GM23248 (cell line): ENCODE measurements around the gene TTC28. TPM values are rescaled to one million over a fixed set of nuclear protein-coding genes. Genes with fewer than 3 reads are reported as not detected.

ENCODE experiments used
- DNase-seq: peaks from one replicate; pipeline ENCODE4 v3.0.0-alpha.2; 2015
- H2AFZ ChIP-seq: fragments of 200-600 bp; sonication (generic); 2 replicates; pipeline ENCODE4 v1.6.1; 2016; ENCODE audit warnings: antibody characterized with exemption
- H3F3A ChIP-seq: fragments of 200-600 bp; sonication (generic); 2 replicates; pipeline ENCODE4 v1.6.1; 2016; ENCODE audit warnings: mild to moderate bottlenecking, antibody characterized with exemption, mixed run types; ENCODE audit not compliant: insufficient read depth
- H3K27ac ChIP-seq: fragments of 200-600 bp; sonication (generic); 2 replicates; pipeline ENCODE4 v1.5.1; 2016; ENCODE audit warnings: mild to moderate bottlenecking
- H3K27me3 ChIP-seq: fragments of 200-600 bp; sonication (generic); replicated peaks from 2 replicates; pipeline ENCODE4 v1.6.1; 2016; ENCODE audit warnings: mild to moderate bottlenecking; ENCODE audit not compliant: insufficient read depth
- H3K36me3 ChIP-seq: fragments of 200-600 bp; sonication (generic); 2 replicates; pipeline ENCODE4 v1.6.1; 2016; ENCODE audit warnings: low read depth, mild to moderate bottlenecking
- H3K4me1 ChIP-seq: fragments of 200-600 bp; sonication (generic); 2 replicates; pipeline ENCODE4 v1.6.1; 2016; ENCODE audit warnings: mild to moderate bottlenecking; ENCODE audit not compliant: insufficient read depth
- H3K4me2 ChIP-seq: fragments of 200-600 bp; sonication (generic); one replicate; pipeline ENCODE4 v1.6.1; 2016; ENCODE audit warnings: mild to moderate bottlenecking; ENCODE audit not compliant: unreplicated experiment
- H3K4me3 ChIP-seq: fragments of 200-600 bp; sonication (generic); 2 replicates; pipeline ENCODE4 v1.5.1; 2016; ENCODE audit warnings: mild to moderate bottlenecking
- H3K79me2 ChIP-seq: fragments of 200-600 bp; sonication (generic); 2 replicates; pipeline ENCODE4 v1.6.1; 2016; ENCODE audit warnings: mild to moderate bottlenecking; ENCODE audit not compliant: insufficient read depth
- H3K9ac ChIP-seq: fragments of 200-600 bp; sonication (generic); 2 replicates; pipeline ENCODE4 v1.6.1; 2016; ENCODE audit warnings: mild to moderate bottlenecking
- H3K9me2 ChIP-seq: fragments of 200-600 bp; sonication (generic); 2 replicates; pipeline ENCODE4 v1.6.1; 2016; ENCODE audit warnings: mixed run types, mild to moderate bottlenecking, moderate library complexity; ENCODE audit not compliant: insufficient read depth
- H3K9me3 ChIP-seq: fragments of 200-600 bp; sonication (generic); one replicate; pipeline ENCODE4 v1.6.1; 2017; ENCODE audit warnings: low read depth
- H4K20me1 ChIP-seq: fragments of 200-600 bp; sonication (generic); 2 replicates; pipeline ENCODE4 v1.6.0; 2016; ENCODE audit not compliant: insufficient read depth
- EZH2 ChIP-seq: fragments of 200-600 bp; sonication (generic); IDR thresholded peaks from 2 replicates; pipeline ENCODE4 v1.6.1; 2018; ENCODE audit warnings: antibody characterized with exemption, mild to moderate bottlenecking; ENCODE audit not compliant: insufficient read depth, poor library complexity, severe bottlenecking
- EZH2phosphoT487 ChIP-seq: fragments of 200-600 bp; sonication (generic); IDR thresholded peaks from 2 replicates; pipeline ENCODE4 v1.6.1; 2018; ENCODE audit warnings: antibody characterized with exemption, moderate library complexity, mild to moderate bottlenecking, low read depth; ENCODE audit not compliant: insufficient read depth
- WGBS, 2 experiments: methylation state at CpG; one replicate each; pipeline ENCODE4 v1.1.6; 2015 to 2017; ENCODE audit warnings: low lambda C conversion rate in 2 of 2, low coverage in 1 of 2; ENCODE audit errors: missing lambda C conversion rate in 2 of 2; 5-methylcytosine and 5-hydroxymethylcytosine counted together
- in situ Hi-C: fragments of 300-500 bp; cut with MboI; formaldehyde crosslinking; loops from 2 replicates; pipeline ENCODE4 v1.15.0; 2020
- polyA plus RNA-seq: library from polyadenylated mRNA; unstranded; fragments of >200 nt; fragmentation: Nextera tagmentation; extraction: Ambion mirVana; gene quantifications from 2 replicates; pipeline ENCODE4 v1.2.1, GENCODE V29; 2016
- total RNA-seq: library from RNA; depleted of rRNA; stranded (reverse); fragments of >200 nt; shearing (Covaris generic); gene quantifications from 2 replicates; pipeline ENCODE4 v1.2.3, GENCODE V29; 2014

The TTC28 gene
- total and polyA plus RNA-seq, 2 experiments from 2014 or later: 12.5 to 41.9 TPM

DNA sequence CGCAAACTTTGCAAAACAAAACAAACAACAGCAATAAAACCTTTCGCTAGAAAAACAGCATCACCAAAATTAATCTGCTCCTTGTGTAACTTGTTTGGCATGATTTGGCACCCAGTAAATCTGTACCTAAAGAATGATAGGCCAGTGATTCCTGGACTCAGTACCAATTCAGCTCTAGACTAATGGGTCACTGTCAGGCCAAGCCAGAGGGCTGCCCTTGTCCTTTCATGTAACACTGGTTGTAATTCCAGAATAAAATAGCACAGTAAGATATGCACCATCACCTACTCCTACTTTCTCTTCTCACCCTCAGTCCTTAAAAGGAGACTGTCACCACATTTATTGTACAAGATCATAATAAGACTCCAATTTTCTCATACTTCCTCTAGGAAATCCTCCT lies 419.0 kb downstream of the TTC28 start:
- H2AFZ ChIP-seq: no peak overlapping the region
- no peak overlapping the region for H3K4me3 ChIP-seq
- no peaks in the 10 kb centered on the region; the same call in 1 of the 2 replicates for H3K79me2 ChIP-seq
- no peaks in the 10 kb centered on the region for H3K9me3 ChIP-seq
- DNase-seq: no peak
- H3K4me1 ChIP-seq: no peaks in the 10 kb centered on the region
- H3K4me2 ChIP-seq: no peak overlapping the region
- TF ChIP-seq EZH2: no peak
- TF ChIP-seq EZH2phosphoT487: no peak
- no peak overlapping the region for H3K9ac ChIP-seq
- WGBS, 2 experiments: 97 to 100% methylated on average over 2 of the region's 2 CpGs
- in situ Hi-C loops: loop anchor here (10.0 kb wide), 1 partner anchor 334 kb away; no protein-coding TSS in a partner anchor
- H3F3A ChIP-seq: no peaks in the 10 kb centered on the region
- H3K27me3 ChIP-seq: no peaks in the 10 kb centered on the region
- no peaks in the 10 kb centered on the region for H3K9me2 ChIP-seq
- no peak overlapping the region for H3K27ac ChIP-seq
- H4K20me1 ChIP-seq: no peaks in the 10 kb centered on the region
- H3K36me3 ChIP-seq: no peaks in the 10 kb centered on the region

DNA sequence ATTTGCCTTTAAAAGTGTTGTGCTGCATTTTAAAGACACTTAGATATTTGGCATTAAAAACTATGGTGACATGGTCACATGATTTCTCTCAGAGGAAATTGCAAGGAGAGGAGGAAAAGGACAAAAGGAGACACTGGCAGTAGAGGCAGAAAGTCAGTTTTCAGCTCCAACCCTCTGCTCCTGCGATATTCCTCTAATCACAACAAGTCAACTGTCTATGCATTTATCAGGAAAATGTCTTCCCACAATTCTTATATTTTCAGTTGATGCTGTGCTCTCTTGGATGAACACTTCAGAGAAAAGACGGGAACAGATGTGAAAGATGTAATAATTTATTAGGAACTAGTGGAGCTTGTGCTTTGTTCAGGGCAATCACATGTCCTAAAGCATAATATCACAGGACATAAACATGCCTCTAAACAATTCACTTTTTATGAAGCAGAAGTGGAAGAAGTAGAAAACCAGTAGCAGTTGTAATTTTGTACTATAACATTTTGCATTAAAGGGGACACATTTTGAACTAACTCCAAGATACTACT lies 419.8 kb downstream of the TTC28 start:
- no peak for DNase-seq
- Histone ChIP-seq H3K27me3 (no peaks in the 10 kb centered on the region), H3K9ac (no peak overlapping the region), H3K9me2 (no peaks in the 10 kb centered on the region), H2AFZ (no peak overlapping the region), H3K79me2 (no peaks in the 10 kb centered on the region; the same call in 1 of the 2 replicates), H3K4me3 (no peak overlapping the region), H3K27ac (no peak overlapping the region), H3K4me1 (no peaks in the 10 kb centered on the region; the same call in 1 of the 2 replicates), H3K36me3 (no peaks in the 10 kb centered on the region), H3F3A (no peaks in the 10 kb centered on the region), H3K9me3 (no peaks in the 10 kb centered on the region), H4K20me1 (no peaks in the 10 kb centered on the region), H3K4me2 (no peak overlapping the region)
- no peak for TF ChIP-seq EZH2
- no peak for TF ChIP-seq EZH2phosphoT487
- WGBS, 2 experiments: 29 to 30% methylated on average over 2 of the region's 2 CpGs
- in situ Hi-C loops: loop anchor here (10.0 kb wide), 1 partner anchor 335 kb away; no protein-coding TSS in a partner anchor

DNA sequence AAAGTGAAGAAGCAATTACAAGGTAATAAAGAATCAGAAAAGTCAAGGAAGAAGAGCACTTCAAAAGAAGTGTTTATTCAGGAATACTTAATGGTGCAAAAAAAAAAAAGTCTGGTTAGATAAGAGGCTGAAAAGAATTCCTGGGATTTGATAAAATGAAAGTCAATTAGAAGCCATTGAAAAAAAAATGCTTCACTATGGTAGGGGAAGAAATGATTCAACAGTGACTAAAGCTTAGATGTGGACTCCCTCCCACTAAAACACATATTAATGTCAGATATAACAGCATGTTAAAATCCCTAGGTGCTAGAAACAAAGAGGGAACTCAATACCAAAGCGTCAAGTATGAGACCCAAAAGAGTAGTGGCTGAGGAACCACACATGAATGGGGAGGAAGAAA lies 425.2 kb downstream of the TTC28 start:
- TF ChIP-seq EZH2 (no peak), EZH2phosphoT487 (no peak)
- 58 to 61% methylated on average over 1 of the region's 1 CpG for WGBS, 2 experiments
- peak; percentile 55 for DNase-seq

DNA sequence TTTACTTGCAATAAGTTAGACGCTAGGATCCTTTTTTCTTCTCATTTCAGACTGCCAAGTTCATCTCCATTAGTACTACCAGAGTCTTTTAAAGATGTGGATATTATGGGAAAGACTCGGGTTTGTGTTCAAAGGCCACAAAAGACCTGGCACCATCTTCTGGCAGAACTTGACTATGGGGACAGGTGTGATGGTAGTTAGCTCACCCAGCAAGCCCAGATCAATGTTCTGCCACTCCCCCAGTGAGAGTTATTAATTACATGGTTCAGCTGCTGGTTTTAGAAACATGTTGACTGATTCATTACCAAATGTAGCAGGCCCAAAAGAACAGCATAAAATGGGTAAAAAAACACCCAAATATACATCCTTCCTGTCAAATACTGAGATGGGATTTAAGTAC lies 427.1 kb downstream of the TTC28 start:
- no peaks in the 10 kb centered on the region for H3K9me3 ChIP-seq
- 64 to 78% methylated on average over 2 of the region's 2 CpGs for WGBS, 2 experiments
- peaks cover 41% of the 10 kb centered on the region for H3K4me1 ChIP-seq
- H3K9me2 ChIP-seq: no peaks in the 10 kb centered on the region
- no peaks in the 10 kb centered on the region for H4K20me1 ChIP-seq
- peaks cover 16% of the 10 kb centered on the region; the same call in 1 of the 2 replicates for H3K79me2 ChIP-seq
- no peak overlapping the region for H2AFZ ChIP-seq
- H3K4me2 ChIP-seq: no peak overlapping the region
- no peak for TF ChIP-seq EZH2phosphoT487
- no peak for TF ChIP-seq EZH2
- H3F3A ChIP-seq: peaks cover 6% of the 10 kb centered on the region; the same call in 1 of the 2 replicates
- in situ Hi-C loops: no loop called here
- H3K4me3 ChIP-seq: no peak overlapping the region
- no peak overlapping the region for H3K9ac ChIP-seq
- H3K36me3 ChIP-seq: no peaks in the 10 kb centered on the region
- no peak for DNase-seq
- H3K27ac ChIP-seq: no peak overlapping the region
- no peaks in the 10 kb centered on the region for H3K27me3 ChIP-seq

More for the DNA sequence above, 425.2 kb downstream of the TTC28 start:
- Histone ChIP-seq H3K9ac (no peak overlapping the region), H3K9me2 (no peaks in the 10 kb centered on the region), H3K9me3 (no peaks in the 10 kb centered on the region), H3K36me3 (no peaks in the 10 kb centered on the region), H3K79me2 (peaks cover 16% of the 10 kb centered on the region; the same call in 1 of the 2 replicates), H2AFZ (no peak overlapping the region), H3K27ac (no peak overlapping the region), H3K4me2 (peak overlapping the region; percentile 35), H3K27me3 (no peaks in the 10 kb centered on the region), H3F3A (no peaks in the 10 kb centered on the region), H3K4me1 (peaks cover 30% of the 10 kb centered on the region), H3K4me3 (no peak overlapping the region), H4K20me1 (no peaks in the 10 kb centered on the region)
- in situ Hi-C loops: no loop called here
